ENCODE data around the gene LEKR1.

DNA sequence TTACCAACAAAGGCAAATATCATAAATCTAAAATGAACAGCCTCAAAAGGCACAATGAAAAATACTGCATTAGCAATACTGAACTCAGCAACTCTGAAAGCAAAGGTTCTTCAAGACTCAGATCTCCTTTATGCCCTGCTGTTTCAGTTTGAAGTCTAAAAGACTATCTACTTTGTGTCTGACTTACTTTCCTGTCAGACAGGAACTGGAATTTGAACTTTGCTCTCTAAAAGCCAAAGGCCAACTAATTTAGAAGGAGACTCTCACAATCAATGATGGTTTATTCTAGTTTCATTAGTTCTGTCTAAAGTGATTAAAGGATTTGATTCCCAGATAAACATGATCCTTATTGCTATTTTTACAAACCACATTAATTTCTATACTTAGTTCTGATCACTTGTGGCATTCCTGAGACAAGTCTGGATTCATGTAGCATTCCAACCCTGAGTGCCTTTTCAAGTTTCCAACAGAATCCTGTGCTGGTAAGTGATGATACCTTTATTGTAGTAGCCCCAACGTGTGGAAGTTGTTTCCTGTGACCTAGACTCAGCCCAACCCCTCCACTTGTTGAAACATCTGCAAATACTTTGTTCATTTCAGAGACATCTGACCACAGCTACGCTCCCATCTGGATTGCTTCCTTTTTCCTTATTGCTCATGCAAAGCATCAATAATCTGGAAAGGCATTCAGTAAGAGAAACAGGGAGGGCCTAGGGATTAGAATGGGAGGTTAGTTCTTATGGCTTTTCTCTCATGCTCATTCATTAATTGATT lies 14.9 kb upstream of the LEKR1 start:
- TF ChIP-seq, protein P1, sequence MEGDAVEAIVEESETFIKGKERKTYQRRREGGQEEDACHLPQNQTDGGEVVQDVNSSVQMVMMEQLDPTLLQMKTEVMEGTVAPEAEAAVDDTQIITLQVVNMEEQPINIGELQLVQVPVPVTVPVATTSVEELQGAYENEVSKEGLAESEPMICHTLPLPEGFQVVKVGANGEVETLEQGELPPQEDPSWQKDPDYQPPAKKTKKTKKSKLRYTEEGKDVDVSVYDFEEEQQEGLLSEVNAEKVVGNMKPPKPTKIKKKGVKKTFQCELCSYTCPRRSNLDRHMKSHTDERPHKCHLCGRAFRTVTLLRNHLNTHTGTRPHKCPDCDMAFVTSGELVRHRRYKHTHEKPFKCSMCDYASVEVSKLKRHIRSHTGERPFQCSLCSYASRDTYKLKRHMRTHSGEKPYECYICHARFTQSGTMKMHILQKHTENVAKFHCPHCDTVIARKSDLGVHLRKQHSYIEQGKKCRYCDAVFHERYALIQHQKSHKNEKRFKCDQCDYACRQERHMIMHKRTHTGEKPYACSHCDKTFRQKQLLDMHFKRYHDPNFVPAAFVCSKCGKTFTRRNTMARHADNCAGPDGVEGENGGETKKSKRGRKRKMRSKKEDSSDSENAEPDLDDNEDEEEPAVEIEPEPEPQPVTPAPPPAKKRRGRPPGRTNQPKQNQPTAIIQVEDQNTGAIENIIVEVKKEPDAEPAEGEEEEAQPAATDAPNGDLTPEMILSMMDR (tag by site-specific recombination; IDR thresholded peaks at IDR 0.05): no peak
- TF ChIP-seq, protein P2, sequence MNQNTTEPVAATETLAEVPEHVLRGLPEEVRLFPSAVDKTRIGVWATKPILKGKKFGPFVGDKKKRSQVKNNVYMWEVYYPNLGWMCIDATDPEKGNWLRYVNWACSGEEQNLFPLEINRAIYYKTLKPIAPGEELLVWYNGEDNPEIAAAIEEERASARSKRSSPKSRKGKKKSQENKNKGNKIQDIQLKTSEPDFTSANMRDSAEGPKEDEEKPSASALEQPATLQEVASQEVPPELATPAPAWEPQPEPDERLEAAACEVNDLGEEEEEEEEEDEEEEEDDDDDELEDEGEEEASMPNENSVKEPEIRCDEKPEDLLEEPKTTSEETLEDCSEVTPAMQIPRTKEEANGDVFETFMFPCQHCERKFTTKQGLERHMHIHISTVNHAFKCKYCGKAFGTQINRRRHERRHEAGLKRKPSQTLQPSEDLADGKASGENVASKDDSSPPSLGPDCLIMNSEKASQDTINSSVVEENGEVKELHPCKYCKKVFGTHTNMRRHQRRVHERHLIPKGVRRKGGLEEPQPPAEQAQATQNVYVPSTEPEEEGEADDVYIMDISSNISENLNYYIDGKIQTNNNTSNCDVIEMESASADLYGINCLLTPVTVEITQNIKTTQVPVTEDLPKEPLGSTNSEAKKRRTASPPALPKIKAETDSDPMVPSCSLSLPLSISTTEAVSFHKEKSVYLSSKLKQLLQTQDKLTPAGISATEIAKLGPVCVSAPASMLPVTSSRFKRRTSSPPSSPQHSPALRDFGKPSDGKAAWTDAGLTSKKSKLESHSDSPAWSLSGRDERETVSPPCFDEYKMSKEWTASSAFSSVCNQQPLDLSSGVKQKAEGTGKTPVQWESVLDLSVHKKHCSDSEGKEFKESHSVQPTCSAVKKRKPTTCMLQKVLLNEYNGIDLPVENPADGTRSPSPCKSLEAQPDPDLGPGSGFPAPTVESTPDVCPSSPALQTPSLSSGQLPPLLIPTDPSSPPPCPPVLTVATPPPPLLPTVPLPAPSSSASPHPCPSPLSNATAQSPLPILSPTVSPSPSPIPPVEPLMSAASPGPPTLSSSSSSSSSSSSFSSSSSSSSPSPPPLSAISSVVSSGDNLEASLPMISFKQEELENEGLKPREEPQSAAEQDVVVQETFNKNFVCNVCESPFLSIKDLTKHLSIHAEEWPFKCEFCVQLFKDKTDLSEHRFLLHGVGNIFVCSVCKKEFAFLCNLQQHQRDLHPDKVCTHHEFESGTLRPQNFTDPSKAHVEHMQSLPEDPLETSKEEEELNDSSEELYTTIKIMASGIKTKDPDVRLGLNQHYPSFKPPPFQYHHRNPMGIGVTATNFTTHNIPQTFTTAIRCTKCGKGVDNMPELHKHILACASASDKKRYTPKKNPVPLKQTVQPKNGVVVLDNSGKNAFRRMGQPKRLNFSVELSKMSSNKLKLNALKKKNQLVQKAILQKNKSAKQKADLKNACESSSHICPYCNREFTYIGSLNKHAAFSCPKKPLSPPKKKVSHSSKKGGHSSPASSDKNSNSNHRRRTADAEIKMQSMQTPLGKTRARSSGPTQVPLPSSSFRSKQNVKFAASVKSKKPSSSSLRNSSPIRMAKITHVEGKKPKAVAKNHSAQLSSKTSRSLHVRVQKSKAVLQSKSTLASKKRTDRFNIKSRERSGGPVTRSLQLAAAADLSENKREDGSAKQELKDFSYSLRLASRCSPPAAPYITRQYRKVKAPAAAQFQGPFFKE (tag by site-specific recombination; IDR thresholded peaks at IDR 0.05; ENCODE audit: borderline replicate concordance): no peak
- TF ChIP-seq REPIN1 (tag by site-specific recombination; IDR thresholded peaks at IDR 0.05; ENCODE audit: low read depth): no peak
